ENCODE measurements around the gene ANKDD1B.
A peak's percentile ranks its signal among the peaks of the same experiment; 100 is the strongest.

GRCh38 chr5:75667586-75667985 is 56.3 kb downstream of the ANKDD1B start:
- no peak for TF ChIP-seq MAX (IDR thresholded peaks at IDR 0.05)
- no peak for TF ChIP-seq EP300 (IDR thresholded peaks at IDR 0.05)
- TF ChIP-seq CBX2 (IDR thresholded peaks at IDR 0.05; ENCODE audit: borderline replicate concordance, low read depth), result no peak
- TF ChIP-seq POLR2A (IDR thresholded peaks at IDR 0.05; ENCODE audit: low read length), result no peak
- TF ChIP-seq PHF8 (IDR thresholded peaks at IDR 0.05; ENCODE audit: borderline replicate concordance, low read depth), result no peak
- no peak for TF ChIP-seq ESRRA (IDR thresholded peaks at IDR 0.05; ENCODE audit: borderline replicate concordance, low read length)
- no peak for TF ChIP-seq RAD21 (conservative IDR thresholded peaks at IDR 0.05 in 1 of 2, IDR thresholded peaks at IDR 0.05 in 1 of 2)
- 0 out of 3 replicates have a peak, but pooled peaks have one; percentile 6 for TF ChIP-seq CTCF (IDR thresholded peaks at IDR 0.05)
- no peak for TF ChIP-seq SMC3 (IDR thresholded peaks at IDR 0.05)
- no peak for TF ChIP-seq GATA3 (IDR thresholded peaks at IDR 0.05; ENCODE audit: borderline replicate concordance)
- TF ChIP-seq EHMT2 (IDR thresholded peaks at IDR 0.05; ENCODE audit: low read depth), result no peak
- TF ChIP-seq USF2 (IDR thresholded peaks at IDR 0.05), result no peak
- no peak for TF ChIP-seq MAFK (IDR thresholded peaks at IDR 0.05; ENCODE audit: partially characterized antibody)
- TF ChIP-seq EHF (CRISPR knock-in tag; IDR thresholded peaks at IDR 0.05), result no peak
